Skeletal muscle satellite cell (primary cell): ENCODE data around the gene ABLIM2.

Experiments used
- H3K27me3 ChIP-seq: 2 replicates; pipeline ENCODE4 v1.7.0; 2013; ENCODE audit warnings: low read length; ENCODE audit not compliant: control insufficient read depth, insufficient read depth
- H3K36me3 ChIP-seq: 2 replicates; pipeline ENCODE4 v1.7.0; 2013; ENCODE audit warnings: mild to moderate bottlenecking, control low read depth, low read length; ENCODE audit not compliant: insufficient read depth
- H3K4me1 ChIP-seq: 2 replicates; pipeline ENCODE4 v1.7.0; 2013; ENCODE audit warnings: low read length; ENCODE audit not compliant: control insufficient read depth, insufficient read depth
- H3K4me2 ChIP-seq: 2 replicates; pipeline ENCODE4 v1.7.0; 2013; ENCODE audit warnings: mild to moderate bottlenecking, low read length
- H3K4me3 ChIP-seq: 2 replicates; pipeline ENCODE4 v1.7.0; 2013; ENCODE audit warnings: low read length
- H3K9ac ChIP-seq: 2 replicates; pipeline ENCODE4 v1.7.0; 2013; ENCODE audit warnings: mild to moderate bottlenecking, low read depth, low read length, moderate library complexity
- H3K9me3 ChIP-seq: replicated peaks from 2 replicates; pipeline ENCODE4 v1.7.0; 2013; ENCODE audit warnings: mild to moderate bottlenecking, control low read depth, low read length

Gene ABLIM2

GRCh38 chr4:8152865-8153257 is 5.8 kb downstream of the ABLIM2 start:
- Histone ChIP-seq H3K4me1 (no peaks in the 10 kb centered on the region), H3K4me2 (no peak overlapping the region), H3K4me3 (no peak overlapping the region), H3K36me3 (no peaks in the 10 kb centered on the region), H3K27me3 (peaks cover 55% of the 10 kb centered on the region), H3K9ac (no peak overlapping the region), H3K9me3 (no peaks in the 10 kb centered on the region)

- H3K27me3 ChIP-seq: peaks cover 55% of the 10 kb centered on the region
- no peaks in the 10 kb centered on the region for H3K36me3 ChIP-seq
Observed at GRCh38 chr4:8152090-8152864, 6.3 kb downstream of the ABLIM2 start.

GRCh38 chr4:8151165-8151650 is 7.4 kb downstream of the ABLIM2 start:
- no peaks in the 10 kb centered on the region for H3K9me3 ChIP-seq
- no peak overlapping the region for H3K4me2 ChIP-seq
- H3K36me3 ChIP-seq: no peaks in the 10 kb centered on the region
- H3K4me1 ChIP-seq: no peaks in the 10 kb centered on the region
- no peak overlapping the region for H3K4me3 ChIP-seq
- peaks cover 56% of the 10 kb centered on the region for H3K27me3 ChIP-seq
- no peak overlapping the region for H3K9ac ChIP-seq

More at GRCh38 chr4:8152090-8152864, 6.3 kb downstream of the ABLIM2 start:
- Histone ChIP-seq H3K4me2 (no peak overlapping the region), H3K9me3 (no peaks in the 10 kb centered on the region), H3K4me1 (no peaks in the 10 kb centered on the region), H3K4me3 (no peak overlapping the region), H3K9ac (no peak overlapping the region)

GRCh38 chr4:8150152-8151090 is 8.2 kb downstream of the ABLIM2 start:
- Histone ChIP-seq H3K4me3 (no peak overlapping the region), H3K9ac (no peak overlapping the region), H3K4me1 (no peaks in the 10 kb centered on the region), H3K4me2 (no peak overlapping the region), H3K36me3 (no peaks in the 10 kb centered on the region), H3K9me3 (no peaks in the 10 kb centered on the region), H3K27me3 (peaks cover 61% of the 10 kb centered on the region)

- Histone ChIP-seq H3K9me3 (no peaks in the 10 kb centered on the region), H3K27me3 (peaks cover 60% of the 10 kb centered on the region), H3K4me3 (no peak overlapping the region), H3K36me3 (no peaks in the 10 kb centered on the region), H3K4me2 (no peak overlapping the region), H3K9ac (no peak overlapping the region), H3K4me1 (no peaks in the 10 kb centered on the region)
Observed at GRCh38 chr4:8149664-8150063, 8.9 kb downstream of the ABLIM2 start.

GRCh38 chr4:8148785-8149435 is 9.7 kb downstream of the ABLIM2 start:
- H3K4me3 ChIP-seq: no peak overlapping the region
- H3K4me2 ChIP-seq: no peak overlapping the region
- peaks cover 65% of the 10 kb centered on the region for H3K27me3 ChIP-seq
- no peak overlapping the region for H3K9ac ChIP-seq
- H3K36me3 ChIP-seq: no peaks in the 10 kb centered on the region
- no peaks in the 10 kb centered on the region for H3K9me3 ChIP-seq
- no peaks in the 10 kb centered on the region for H3K4me1 ChIP-seq

- Histone ChIP-seq H3K27me3 (peaks cover 67% of the 10 kb centered on the region), H3K9ac (no peak overlapping the region), H3K9me3 (no peaks in the 10 kb centered on the region), H3K4me3 (no peak overlapping the region), H3K36me3 (no peaks in the 10 kb centered on the region), H3K4me1 (no peaks in the 10 kb centered on the region), H3K4me2 (no peak overlapping the region)
Observed at GRCh38 chr4:8148159-8148558, 10.5 kb downstream of the ABLIM2 start.

GRCh38 chr4:8147231-8147970 is 11.2 kb downstream of the ABLIM2 start:
- Histone ChIP-seq H3K4me3 (no peak overlapping the region), H3K9me3 (no peaks in the 10 kb centered on the region), H3K27me3 (peaks cover 68% of the 10 kb centered on the region), H3K36me3 (no peaks in the 10 kb centered on the region), H3K4me1 (no peaks in the 10 kb centered on the region), H3K9ac (no peak overlapping the region), H3K4me2 (no peak overlapping the region)

GRCh38 chr4:8146157-8146556 is 12.5 kb downstream of the ABLIM2 start:
- H3K27me3 ChIP-seq: peaks cover 80% of the 10 kb centered on the region

GRCh38 chr4:8144359-8144758 is 14.3 kb downstream of the ABLIM2 start:
- Histone ChIP-seq H3K27me3 (peaks cover 82% of the 10 kb centered on the region), H3K4me2 (no peak overlapping the region), H3K36me3 (no peaks in the 10 kb centered on the region), H3K4me3 (no peak overlapping the region), H3K4me1 (no peaks in the 10 kb centered on the region), H3K9ac (no peak overlapping the region), H3K9me3 (no peaks in the 10 kb centered on the region)

More at GRCh38 chr4:8146157-8146556, 12.5 kb downstream of the ABLIM2 start:
- Histone ChIP-seq H3K9me3 (no peaks in the 10 kb centered on the region), H3K4me3 (no peak overlapping the region), H3K36me3 (no peaks in the 10 kb centered on the region), H3K9ac (no peak overlapping the region), H3K4me1 (no peaks in the 10 kb centered on the region), H3K4me2 (no peak overlapping the region)
